Neural crest cell (in vitro differentiated cells): ENCODE measurements around the gene CFAP20DC. TPM values are rescaled to one million over a fixed set of nuclear protein-coding genes. Genes with fewer than 3 reads are reported as not detected.
"Not testable (repeated sequence)": the region's sequence is repeated elsewhere in the genome, so short reads cannot be mapped to it uniquely, and the experiment has no call there.

ENCODE experiments used
- DNase-seq: peaks from one replicate; pipeline ENCODE4 v3.0.0; 2021; ENCODE audit warnings: low read depth, mixed read lengths, low spot score
- H3K27ac Mint-ChIP-seq: one replicate; pipeline ENCODE4 v1.8.0; 2021; ENCODE audit warnings: mild to moderate bottlenecking, mixed read lengths; ENCODE audit not compliant: unreplicated experiment
- H3K27me3 Mint-ChIP-seq: 2 replicates; pipeline ENCODE4 v1.8.0; 2021; ENCODE audit warnings: low read depth, mild to moderate bottlenecking, mixed read lengths
- H3K36me3 Mint-ChIP-seq: 2 replicates; pipeline ENCODE4 v1.8.0; 2021; ENCODE audit warnings: low read depth, mild to moderate bottlenecking, mixed read lengths
- H3K4me1 Mint-ChIP-seq: 2 replicates; pipeline ENCODE4 v1.8.0; 2021; ENCODE audit warnings: mixed read lengths
- H3K4me3 Mint-ChIP-seq: one replicate; pipeline ENCODE4 v1.8.0; 2021; ENCODE audit warnings: mild to moderate bottlenecking, mixed read lengths
- H3K9me3 Mint-ChIP-seq: 2 replicates; pipeline ENCODE4 v1.8.0; 2021; ENCODE audit warnings: mixed read lengths
- CTCF ChIP-seq: fragments of 200-600 bp; sonication (generic); conservative IDR thresholded peaks from 2 replicates; pipeline ENCODE4 v1.5.0; 2021; ENCODE audit warnings: antibody characterized with exemption, mild to moderate bottlenecking
- total RNA-seq: library from RNA; stranded (reverse); gene quantifications from 2 replicates; pipeline ENCODE4 v1.2.1, GENCODE V29; 2021

Gene CFAP20DC
- total RNA-seq, 1 donor from 2014 or later = 10.4 TPM

GRCh38 chr3:59052803-59053411 is 3.1 kb upstream of the CFAP20DC start:
- no peaks in the 10 kb centered on the region for H3K27me3 Mint-ChIP-seq
- no peaks in the 10 kb centered on the region for H3K36me3 Mint-ChIP-seq
- no peak for DNase-seq
- H3K27ac Mint-ChIP-seq = no peak overlapping the region
- peaks cover 2% of the 10 kb centered on the region for H3K9me3 Mint-ChIP-seq
- H3K4me1 Mint-ChIP-seq = peaks cover 17% of the 10 kb centered on the region
- peak overlapping the region; percentile 29 for H3K4me3 Mint-ChIP-seq
- TF ChIP-seq CTCF = peak; percentile 66

DNA sequence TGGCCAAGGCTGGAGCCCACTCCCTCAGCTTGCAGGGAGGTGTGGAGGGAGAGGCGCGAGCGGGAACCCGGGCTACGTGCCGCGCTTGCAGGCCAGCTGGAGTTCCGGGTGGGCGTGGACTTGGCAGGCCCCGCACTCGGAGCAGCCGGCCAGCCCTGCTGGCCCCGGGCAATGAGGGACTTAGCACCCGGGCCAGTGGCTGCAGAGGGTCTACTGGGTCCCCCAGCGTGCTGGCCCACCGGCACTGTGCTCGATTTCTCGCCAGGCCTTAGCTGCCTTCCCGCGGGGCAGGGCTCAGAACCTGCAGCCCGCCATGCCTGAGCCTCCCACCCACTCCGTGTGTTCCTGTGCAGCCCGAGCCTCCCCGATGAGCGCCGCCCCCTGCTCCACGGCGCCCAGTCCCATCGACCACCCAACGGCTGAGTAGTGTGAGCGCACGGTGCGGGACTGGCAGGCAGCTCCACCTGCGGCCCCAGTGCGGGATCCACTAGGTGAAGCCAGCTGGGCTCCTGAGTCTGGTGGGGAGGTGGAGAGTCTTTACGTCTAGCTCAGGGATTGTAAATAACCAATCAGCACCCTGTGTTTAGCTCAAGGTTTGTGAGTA is 1.1 kb upstream of the CFAP20DC start:
- H3K4me1 Mint-ChIP-seq = peaks cover 36% of the 10 kb centered on the region
- not testable (repeated sequence) for H3K36me3 Mint-ChIP-seq, H3K4me3 Mint-ChIP-seq, H3K27me3 Mint-ChIP-seq, DNase-seq, H3K9me3 Mint-ChIP-seq, H3K27ac Mint-ChIP-seq

GRCh38 chr3:59046839-59047238 is 3.0 kb downstream of the CFAP20DC start:
- no peak for TF ChIP-seq CTCF
- H3K4me3 Mint-ChIP-seq = peak overlapping the region; percentile 64

GRCh38 chr3:59043391-59043790 is 6.4 kb downstream of the CFAP20DC start:
- no peak for DNase-seq

More at GRCh38 chr3:59046839-59047238, 3.0 kb downstream of the CFAP20DC start:
- peaks cover 2% of the 10 kb centered on the region for H3K9me3 Mint-ChIP-seq
- H3K27ac Mint-ChIP-seq = peak overlapping the region; percentile 10
- H3K4me1 Mint-ChIP-seq = peaks cover 36% of the 10 kb centered on the region
- H3K36me3 Mint-ChIP-seq = no peaks in the 10 kb centered on the region
- no peaks in the 10 kb centered on the region for H3K27me3 Mint-ChIP-seq
- DNase-seq = no peak

GRCh38 chr3:59040902-59041301 is 8.9 kb downstream of the CFAP20DC start:
- H3K27ac Mint-ChIP-seq = no peak overlapping the region
- no peak for DNase-seq
- H3K9me3 Mint-ChIP-seq = no peaks in the 10 kb centered on the region
- no peak overlapping the region for H3K4me3 Mint-ChIP-seq
- no peaks in the 10 kb centered on the region for H3K27me3 Mint-ChIP-seq
- no peak for TF ChIP-seq CTCF
- H3K4me1 Mint-ChIP-seq = peaks cover 6% of the 10 kb centered on the region
- peaks cover 18% of the 10 kb centered on the region for H3K36me3 Mint-ChIP-seq

More at GRCh38 chr3:59043391-59043790, 6.4 kb downstream of the CFAP20DC start:
- no peak overlapping the region for H3K4me3 Mint-ChIP-seq
- H3K36me3 Mint-ChIP-seq = no peaks in the 10 kb centered on the region
- peak overlapping the region; percentile 28 for H3K27ac Mint-ChIP-seq
- no peaks in the 10 kb centered on the region for H3K27me3 Mint-ChIP-seq
- peaks cover 26% of the 10 kb centered on the region for H3K4me1 Mint-ChIP-seq
- no peaks in the 10 kb centered on the region for H3K9me3 Mint-ChIP-seq
- TF ChIP-seq CTCF = no peak

DNA sequence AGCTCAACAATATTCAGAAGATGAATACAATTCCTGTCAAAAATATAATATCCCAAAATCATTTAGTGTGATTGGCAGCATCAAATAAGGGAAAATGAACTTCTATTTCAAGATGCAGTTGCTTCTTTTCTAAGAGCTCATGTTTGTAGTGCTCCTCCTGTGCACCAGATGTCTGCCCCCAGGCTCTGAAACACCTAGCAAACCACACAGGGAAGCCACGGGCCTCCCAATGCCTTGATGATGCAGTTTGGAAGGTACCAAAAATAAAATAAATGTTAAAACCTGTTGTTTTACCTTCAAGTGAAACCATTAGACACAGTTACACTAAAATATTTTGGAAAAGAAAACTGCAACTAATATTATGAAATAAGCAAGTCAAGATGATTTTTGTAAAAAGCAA is 22.2 kb downstream of the CFAP20DC start:
- DNase-seq = no peak
- H3K9me3 Mint-ChIP-seq = no peaks in the 10 kb centered on the region
- no peak overlapping the region for H3K4me3 Mint-ChIP-seq
- no peak overlapping the region for H3K27ac Mint-ChIP-seq
- H3K36me3 Mint-ChIP-seq = no peaks in the 10 kb centered on the region
- TF ChIP-seq CTCF = no peak
- H3K4me1 Mint-ChIP-seq = peaks cover 12% of the 10 kb centered on the region
- H3K27me3 Mint-ChIP-seq = no peaks in the 10 kb centered on the region
